ENCODE results near the gene NAGS.
"Not testable (repeated sequence)": the region's sequence is repeated elsewhere in the genome, so short reads cannot be mapped to it uniquely, and the experiment has no call there.

NAGS gene

GRCh38 chr17:43986225-43986981, 18.0 kb upstream of the NAGS start:
- DNase-seq = no peak

DNA sequence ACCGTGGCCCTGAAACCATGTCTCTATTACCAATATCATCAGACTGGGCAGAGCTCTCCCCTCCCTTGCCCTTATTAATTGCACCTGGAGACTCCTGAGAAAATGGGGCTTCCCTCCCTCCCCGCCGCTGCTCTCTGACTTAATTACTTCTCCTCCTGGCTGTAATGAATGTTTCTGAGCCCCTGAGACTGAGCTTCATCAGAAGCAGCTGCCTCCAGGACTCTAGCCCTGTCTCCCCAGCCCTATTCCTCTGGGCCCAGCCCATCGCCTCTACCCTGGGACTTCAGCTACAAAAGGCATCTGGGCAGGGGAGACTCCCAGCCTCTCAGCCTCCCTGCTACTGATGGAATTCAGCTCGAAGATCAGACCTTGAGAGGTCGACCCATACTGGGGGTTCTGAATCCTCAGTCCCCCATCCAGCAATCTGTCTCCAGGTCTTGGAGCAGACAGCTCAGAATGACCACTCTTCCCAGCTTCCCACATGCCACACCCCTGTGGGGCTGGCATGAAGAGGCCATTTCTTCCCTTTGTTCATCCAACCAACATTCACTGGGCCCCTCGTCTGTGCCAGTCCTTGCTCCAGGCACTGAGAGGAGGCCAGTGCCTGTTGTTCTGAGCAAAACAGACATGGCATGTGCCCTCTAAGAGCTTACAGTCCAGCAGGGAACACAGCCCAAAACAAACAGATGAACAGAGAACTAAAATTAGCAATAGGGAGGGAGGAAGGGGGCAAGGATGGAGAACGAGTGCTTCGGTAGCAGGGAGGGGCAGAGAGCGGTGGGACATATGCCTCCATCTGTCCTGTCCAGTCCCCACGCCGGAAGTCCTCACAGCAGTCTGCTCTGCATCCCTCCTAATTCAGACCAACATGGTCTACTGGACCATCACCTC, 17.0 kb upstream of the NAGS start:
- no peak for DNase-seq

- no peak for DNase-seq
Measured at GRCh38 chr17:43988301-43988700, 16.1 kb upstream of the NAGS start.

DNA sequence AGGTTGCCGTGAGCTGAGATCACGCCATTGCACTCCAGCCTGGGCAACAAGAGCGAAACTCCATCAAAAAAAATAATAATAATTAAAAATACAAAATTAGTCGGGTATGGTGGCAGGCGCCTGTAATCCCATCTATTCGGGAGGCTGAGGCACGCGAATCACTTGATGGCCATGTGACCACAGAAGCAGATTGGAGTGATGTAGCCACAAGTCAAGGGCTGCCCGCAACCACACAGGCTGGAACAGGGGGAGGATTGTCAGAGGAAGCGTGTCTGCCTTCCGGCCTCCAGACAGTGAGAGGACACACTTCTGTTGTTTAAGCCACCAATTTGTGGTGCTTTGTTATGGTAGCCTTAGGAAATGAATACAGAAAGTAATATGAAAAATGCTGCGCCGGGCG, 11.8 kb upstream of the NAGS start:
- DNase-seq = no peak

GRCh38 chr17:43994272-43995149, 9.9 kb upstream of the NAGS start:
- DNase-seq = no peak

GRCh38 chr17:43995150-43995471, 9.3 kb upstream of the NAGS start:
- DNase-seq = no peak

DNA sequence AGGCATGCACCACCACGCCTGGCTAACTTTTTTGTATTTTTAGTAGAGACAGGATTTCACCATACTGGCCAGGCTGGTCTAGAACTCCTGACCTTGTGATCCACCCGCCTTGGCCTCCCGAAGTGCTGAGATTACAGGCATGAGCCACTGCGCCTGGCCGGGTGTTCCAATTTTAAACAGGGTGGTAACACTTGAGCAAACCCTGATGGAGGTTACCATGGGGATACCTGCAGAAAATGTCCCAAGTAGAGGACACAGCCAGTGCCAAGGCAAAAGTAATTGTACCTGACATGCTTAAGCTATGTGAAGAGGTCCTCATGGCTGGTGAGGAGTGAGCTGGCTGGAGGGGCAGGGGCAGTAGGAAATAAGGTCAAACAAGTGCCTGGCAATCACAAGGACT, 7.2 kb upstream of the NAGS start:
- DNase-seq = not testable (repeated sequence)

DNA sequence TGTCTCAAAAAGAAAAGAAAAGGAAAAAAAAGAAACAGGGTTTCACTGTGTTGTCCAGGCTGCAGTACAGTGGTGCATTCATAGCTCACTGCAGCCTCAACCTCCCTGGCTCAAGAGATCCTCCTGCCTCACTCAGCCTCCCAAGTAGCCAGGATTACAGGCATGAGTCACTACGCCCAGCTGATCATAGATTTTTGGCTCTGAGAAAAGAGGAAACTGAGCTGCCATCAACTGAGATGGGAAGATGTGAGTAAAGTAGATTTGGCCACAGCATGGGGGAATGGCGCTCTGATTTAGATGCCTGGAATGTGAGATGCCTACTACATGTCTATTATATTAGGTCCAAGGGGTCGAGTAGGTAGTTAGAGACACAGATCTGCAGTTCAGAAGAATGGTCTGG, 5.9 kb upstream of the NAGS start:
- DNase-seq = no peak

GRCh38 chr17:43999024-43999423, 5.4 kb upstream of the NAGS start:
- DNase-seq = no peak

- DNase-seq = no peak
Measured at GRCh38 chr17:44000141-44000860, 4.1 kb upstream of the NAGS start.

- DNase-seq = no peak
Measured at GRCh38 chr17:44000871-44001460, 3.5 kb upstream of the NAGS start.

DNA sequence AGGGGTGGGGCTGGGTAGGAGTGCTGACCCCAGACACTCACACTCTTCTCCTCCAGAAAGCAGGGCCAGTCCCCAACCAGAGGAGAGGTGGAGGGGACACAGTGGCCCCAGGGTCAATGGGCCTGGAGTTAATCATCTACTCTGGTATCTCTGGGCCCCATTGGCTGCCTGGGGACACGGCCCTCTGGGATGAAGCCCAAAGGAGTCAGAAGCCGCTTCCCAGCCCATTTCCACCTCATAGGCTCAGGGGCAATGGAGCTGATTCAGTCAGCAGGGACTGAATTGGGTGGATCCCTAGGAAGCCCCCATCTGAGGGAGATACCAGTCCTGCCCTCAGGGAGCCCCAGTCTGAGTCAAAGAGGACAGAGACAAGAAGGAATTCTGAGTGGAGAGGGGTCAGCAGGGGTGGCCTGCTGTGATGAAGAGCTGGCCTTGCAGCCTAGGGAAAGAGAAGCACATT, 2.9 kb upstream of the NAGS start:
- DNase-seq = no peak

DNA sequence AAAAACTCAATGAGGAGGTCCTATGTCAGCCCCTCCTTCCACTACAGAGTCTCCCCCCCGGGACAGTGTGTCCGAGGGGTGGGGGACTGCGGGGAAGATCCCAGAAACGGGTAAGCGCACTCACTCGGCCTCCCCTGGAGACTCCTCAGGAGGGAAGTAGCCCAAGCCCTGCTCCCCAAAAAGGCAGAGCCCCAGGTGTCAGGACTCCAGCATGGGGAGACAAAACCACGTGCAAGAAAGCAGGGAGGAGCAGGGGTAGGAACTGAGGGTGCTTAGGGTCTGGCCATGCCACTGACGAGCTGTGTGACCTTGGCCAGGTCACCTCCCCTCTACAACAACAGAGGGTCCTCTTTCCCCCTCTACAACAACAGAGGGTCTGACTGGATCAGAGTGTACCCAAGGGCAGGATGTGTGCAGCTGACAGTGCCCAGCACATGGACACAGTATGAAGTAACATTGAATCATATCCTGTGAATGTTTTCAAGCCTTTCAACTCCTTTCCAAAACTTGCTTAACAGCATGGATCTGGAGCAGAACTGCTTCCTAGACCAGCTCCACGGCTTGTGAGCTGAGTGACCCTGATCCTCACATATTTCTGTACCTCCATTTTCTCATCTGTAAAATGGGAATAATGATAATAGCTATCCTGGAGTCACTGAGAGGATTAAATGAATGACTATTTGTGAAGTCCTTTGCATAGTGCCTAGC, 2.1 kb upstream of the NAGS start:
- DNase-seq = no peak

- no peak for DNase-seq
Measured at GRCh38 chr17:44004761-44005526, 522 bp downstream of the NAGS start.

DNA sequence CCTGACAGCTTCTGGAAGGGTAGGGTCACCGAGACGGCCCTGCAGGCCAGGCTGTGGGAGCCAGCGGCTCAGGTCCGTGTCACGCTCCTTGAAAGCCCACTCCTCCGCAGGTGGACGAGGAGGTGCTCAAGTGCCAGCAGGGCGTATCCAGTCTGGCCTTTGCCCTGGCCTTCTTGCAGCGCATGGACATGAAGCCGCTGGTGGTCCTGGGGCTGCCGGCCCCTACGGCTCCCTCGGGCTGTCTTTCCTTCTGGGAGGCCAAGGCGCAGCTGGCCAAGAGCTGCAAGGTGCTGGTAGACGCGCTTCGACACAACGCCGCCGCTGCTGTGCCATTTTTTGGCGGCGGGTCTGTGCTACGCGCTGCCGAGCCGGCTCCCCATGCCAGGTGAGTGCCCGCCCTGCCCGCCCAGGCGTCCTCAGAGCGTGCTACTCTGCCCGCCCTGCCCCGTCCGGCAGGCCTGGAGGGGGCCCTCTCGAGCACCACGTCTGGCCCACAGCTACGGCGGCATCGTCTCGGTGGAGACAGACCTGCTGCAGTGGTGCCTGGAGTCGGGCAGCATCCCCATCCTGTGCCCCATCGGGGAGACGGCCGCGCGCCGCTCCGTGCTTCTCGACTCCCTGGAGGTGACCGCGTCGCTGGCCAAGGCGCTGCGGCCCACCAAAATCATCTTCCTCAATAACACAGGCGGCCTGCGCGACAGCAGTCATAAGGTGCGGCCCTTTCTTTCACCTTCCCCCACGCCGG, 1.3 kb downstream of the NAGS start:
- DNase-seq = no peak

DNA sequence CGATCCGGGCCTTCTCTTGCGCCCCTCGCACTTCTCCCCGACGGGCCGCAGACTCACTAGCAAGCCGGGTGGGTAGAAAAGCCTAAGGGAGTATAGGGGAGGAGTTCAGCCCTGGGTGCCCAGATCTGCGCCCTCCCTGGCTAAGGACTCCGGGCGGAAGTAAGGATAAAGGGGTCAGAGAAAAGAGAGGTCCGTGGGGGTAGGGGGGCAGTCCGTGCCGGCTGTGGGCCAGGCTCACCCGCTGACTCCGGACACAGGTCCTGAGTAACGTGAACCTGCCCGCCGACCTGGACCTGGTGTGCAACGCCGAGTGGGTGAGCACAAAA, 1.8 kb downstream of the NAGS start:
- no peak for DNase-seq

DNA sequence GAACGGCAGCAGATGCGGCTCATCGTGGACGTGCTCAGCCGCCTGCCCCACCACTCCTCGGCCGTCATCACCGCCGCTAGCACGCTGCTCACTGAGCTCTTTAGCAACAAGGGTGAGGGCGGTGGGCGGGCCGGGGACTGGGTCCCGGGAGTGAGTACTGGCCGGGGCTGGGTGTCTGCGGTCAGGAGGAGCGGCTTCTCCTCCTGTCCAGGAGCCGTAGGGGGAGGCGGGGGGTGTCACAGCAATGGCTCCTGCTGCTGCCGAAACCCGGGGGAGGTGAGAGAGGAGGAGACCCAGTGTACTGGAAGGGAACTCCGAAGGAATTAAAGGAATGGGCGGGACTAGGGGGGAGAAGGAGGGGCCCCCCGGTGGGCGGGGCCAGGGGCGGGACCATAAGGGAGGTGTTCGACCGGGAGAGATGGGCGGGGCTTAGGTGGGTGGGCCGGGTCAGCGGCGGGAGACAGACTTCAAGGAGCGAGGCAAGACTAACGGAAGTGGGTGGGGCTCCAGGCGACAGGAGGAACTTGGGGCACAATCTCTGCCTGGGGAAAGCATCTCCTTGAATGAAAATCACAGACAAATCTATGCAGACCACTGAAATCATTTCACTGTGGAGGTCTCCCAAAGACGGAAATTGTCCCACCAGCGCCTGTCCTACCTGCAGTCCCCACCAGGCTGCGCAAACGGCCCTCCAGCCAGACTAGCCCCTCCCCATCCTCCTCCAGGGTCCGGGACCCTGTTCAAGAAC, 2.4 kb downstream of the NAGS start:
- DNase-seq = peak; percentile 77

- no peak for DNase-seq
Measured at GRCh38 chr17:44007346-44008204, 3.2 kb downstream of the NAGS start.
